Keratinocyte (primary cell): ENCODE measurements around the gene BMF. TPM values are rescaled to one million over a fixed set of nuclear protein-coding genes. Genes with fewer than 3 reads are reported as not detected.

ENCODE experiments used
- DNase-seq: peaks from one replicate; pipeline ENCODE4 v3.0.0-alpha.2; 2011; ENCODE audit warnings: low read depth, missing footprints, low spot score
- FAIRE-seq: peaks from 2 replicates; lab custom pipeline; 2011; peaks lifted over from hg19 to GRCh38; lab: Jason Lieb, UNC
- H2AFZ ChIP-seq: 2 replicates; pipeline ENCODE4 v1.6.0; 2012; ENCODE audit warnings: low read length, control low read depth, inconsistent platforms; ENCODE audit not compliant: control insufficient read depth
- H3K27ac ChIP-seq: 2 replicates; pipeline ENCODE4 v1.5.1; 2011; ENCODE audit warnings: low read length; ENCODE audit not compliant: control insufficient read depth, insufficient read depth
- H3K27me3 ChIP-seq: 3 replicates; pipeline ENCODE4 v1.6.0; 2011; ENCODE audit warnings: low read length; ENCODE audit not compliant: control insufficient read depth, insufficient read depth; ENCODE audit errors: extremely low read depth
- H3K36me3 ChIP-seq, 2 experiments: 2 replicates in 1 of 2; 3 replicates in 1 of 2; pipeline ENCODE4 v1.5.1; 2011; ENCODE audit warnings: low read length in 2 of 2, mild to moderate bottlenecking in 1 of 2; ENCODE audit not compliant: control insufficient read depth in 2 of 2, insufficient read depth in 2 of 2; ENCODE audit errors: extremely low read depth in 1 of 2
- H3K4me1 ChIP-seq: 3 replicates; pipeline ENCODE4 v1.5.1; 2011; ENCODE audit warnings: low read length; ENCODE audit not compliant: control insufficient read depth, insufficient read depth; ENCODE audit errors: extremely low read depth
- H3K4me2 ChIP-seq: 3 replicates; pipeline ENCODE4 v1.6.0; 2011; ENCODE audit warnings: low read depth, low read length; ENCODE audit not compliant: control insufficient read depth, insufficient read depth; ENCODE audit errors: extremely low read depth
- H3K4me3 ChIP-seq, 3 experiments: fragments of 200-600 bp in 1 of 3; sonication (generic) in 1 of 3; 2 replicates in 2 of 3; 3 replicates in 1 of 3; pipeline ENCODE4 v1.5.1; 2011 to 2016; ENCODE audit warnings: low read length in 3 of 3, mild to moderate bottlenecking in 3 of 3, control low read depth in 2 of 3, inconsistent platforms in 1 of 3, low read depth in 1 of 3, mixed read lengths in 1 of 3, mixed run types in 1 of 3, moderate library complexity in 1 of 3; ENCODE audit not compliant: control insufficient read depth in 2 of 3, insufficient read depth in 2 of 3; ENCODE audit errors: extremely low read depth in 1 of 3
- H3K79me2 ChIP-seq: 2 replicates; pipeline ENCODE4 v1.6.0; 2012; ENCODE audit warnings: low read length; ENCODE audit not compliant: control insufficient read depth, insufficient read depth
- H3K9ac ChIP-seq: 3 replicates; pipeline ENCODE4 v1.6.0; 2011; ENCODE audit warnings: low read length; ENCODE audit not compliant: control insufficient read depth, insufficient read depth; ENCODE audit errors: extremely low read depth
- H3K9me1 ChIP-seq: 3 replicates; pipeline ENCODE4 v1.6.0; 2011; ENCODE audit warnings: low read length; ENCODE audit not compliant: control insufficient read depth, insufficient read depth; ENCODE audit errors: extremely low read depth
- H3K9me3 ChIP-seq: 2 replicates; pipeline ENCODE4 v1.5.1; 2012; ENCODE audit warnings: low read depth, low read length; ENCODE audit not compliant: control insufficient read depth
- H4K20me1 ChIP-seq: 3 replicates; pipeline ENCODE4 v1.6.0; 2011; ENCODE audit warnings: low read length; ENCODE audit not compliant: control insufficient read depth, insufficient read depth; ENCODE audit errors: extremely low read depth
- EZH2 ChIP-seq: IDR thresholded peaks from one replicate; pipeline ENCODE4 v1.6.1; 2012; ENCODE audit warnings: inconsistent platforms, mild to moderate bottlenecking, low read length, moderate library complexity
- dilution Hi-C: fragments of 300-500 bp; cut with MboI; formaldehyde crosslinking; loops from one replicate; pipeline ENCODE4 v1.7.0; 2020; ENCODE audit warnings: low sequenced_read_pairs; ENCODE audit not compliant: extremely low pct_ligation_motif_present
- polyA plus RNA-seq, 5 experiments: library from polyadenylated mRNA; depleted of rRNA in 3 of 5; stranded (reverse) in 3 of 5; stranded (forward) in 1 of 5; unstranded in 1 of 5; fragments of >200 nt; gene quantifications; 1 replicate in 1 of 5; 2 replicates in 3 of 5; 3 replicates in 1 of 5; pipeline versions ENCODE4 v1.2.1 to v1.2.3, GENCODE V29; 2011 to 2012; ENCODE audit warnings: missing spikeins in 2 of 5, low read depth in 1 of 5, low replicate concordance in 1 of 5
- TF ChIP-seq, protein P1 (sequence below), 3 experiments: IDR thresholded peaks in 1 of 3; conservative IDR thresholded peaks in 1 of 3; optimal IDR thresholded peaks in 1 of 3; 2 replicates in 2 of 3; 3 replicates in 1 of 3; pipeline versions ENCODE3 to v1.5.1; 2011; ENCODE audit warnings: low read length in 3 of 3, mild to moderate bottlenecking in 3 of 3, moderate library complexity in 2 of 3, control low read depth in 1 of 3, inconsistent platforms in 1 of 3; ENCODE audit not compliant: insufficient read depth in 2 of 3; ENCODE audit errors: extremely low read depth in 1 of 3

Gene BMF
- polyA plus RNA-seq, 1 donor (not counting 4 experiments of a cell fraction or from before 2014, with no cell fraction given), result 0.13 TPM

- H3K9ac ChIP-seq, result no peak overlapping the region
- DNase-seq, result no peak
- dilution Hi-C loops, result no loop called here
- no peak overlapping the region for H3K4me3 ChIP-seq
- TF ChIP-seq EZH2, result no peak
- TF ChIP-seq, protein P1, sequence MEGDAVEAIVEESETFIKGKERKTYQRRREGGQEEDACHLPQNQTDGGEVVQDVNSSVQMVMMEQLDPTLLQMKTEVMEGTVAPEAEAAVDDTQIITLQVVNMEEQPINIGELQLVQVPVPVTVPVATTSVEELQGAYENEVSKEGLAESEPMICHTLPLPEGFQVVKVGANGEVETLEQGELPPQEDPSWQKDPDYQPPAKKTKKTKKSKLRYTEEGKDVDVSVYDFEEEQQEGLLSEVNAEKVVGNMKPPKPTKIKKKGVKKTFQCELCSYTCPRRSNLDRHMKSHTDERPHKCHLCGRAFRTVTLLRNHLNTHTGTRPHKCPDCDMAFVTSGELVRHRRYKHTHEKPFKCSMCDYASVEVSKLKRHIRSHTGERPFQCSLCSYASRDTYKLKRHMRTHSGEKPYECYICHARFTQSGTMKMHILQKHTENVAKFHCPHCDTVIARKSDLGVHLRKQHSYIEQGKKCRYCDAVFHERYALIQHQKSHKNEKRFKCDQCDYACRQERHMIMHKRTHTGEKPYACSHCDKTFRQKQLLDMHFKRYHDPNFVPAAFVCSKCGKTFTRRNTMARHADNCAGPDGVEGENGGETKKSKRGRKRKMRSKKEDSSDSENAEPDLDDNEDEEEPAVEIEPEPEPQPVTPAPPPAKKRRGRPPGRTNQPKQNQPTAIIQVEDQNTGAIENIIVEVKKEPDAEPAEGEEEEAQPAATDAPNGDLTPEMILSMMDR (optimal IDR thresholded peaks at IDR 0.05 in 1 of 3, IDR thresholded peaks at IDR 0.05 in 1 of 3, conservative IDR thresholded peaks at IDR 0.05 in 1 of 3; ENCODE audit: extremely low read depth in 1 of 3, insufficient read depth in 2 of 3, low read length in 3 of 3), result no peak
- no peak overlapping the region for H2AFZ ChIP-seq
- H3K27me3 ChIP-seq, result no peaks in the 10 kb centered on the region
- H3K4me1 ChIP-seq, result no peaks in the 10 kb centered on the region
- no peaks in the 10 kb centered on the region for H3K36me3 ChIP-seq
- no peaks in the 10 kb centered on the region for H3K9me3 ChIP-seq
- no peaks in the 10 kb centered on the region for H3K79me2 ChIP-seq
- no peaks in the 10 kb centered on the region for H3K9me1 ChIP-seq
- no peak overlapping the region for H3K4me2 ChIP-seq
- no peaks in the 10 kb centered on the region for H4K20me1 ChIP-seq
- no peak for FAIRE-seq
- no peak overlapping the region for H3K27ac ChIP-seq
These were observed 22.3 kb upstream of the BMF start for GRCh38 chr15:40130799-40131502.

GRCh38 chr15:40130118-40130517, 21.4 kb upstream of the BMF start:
- no peaks in the 10 kb centered on the region for H3K9me1 ChIP-seq
- H3K79me2 ChIP-seq, result no peaks in the 10 kb centered on the region
- dilution Hi-C loops, result no loop called here
- H3K27ac ChIP-seq, result no peak overlapping the region
- FAIRE-seq, result no peak
- no peak overlapping the region for H3K9ac ChIP-seq
- no peak for DNase-seq
- H2AFZ ChIP-seq, result no peak overlapping the region
- no peaks in the 10 kb centered on the region for H3K36me3 ChIP-seq
- H3K9me3 ChIP-seq, result no peaks in the 10 kb centered on the region
- H3K4me2 ChIP-seq, result no peak overlapping the region
- no peaks in the 10 kb centered on the region for H3K27me3 ChIP-seq
- no peak overlapping the region for H3K4me3 ChIP-seq
- H3K4me1 ChIP-seq, result peaks cover 4% of the 10 kb centered on the region
- no peaks in the 10 kb centered on the region for H4K20me1 ChIP-seq
- TF ChIP-seq EZH2, result no peak
- TF ChIP-seq, protein P1 (optimal IDR thresholded peaks at IDR 0.05 in 1 of 3, IDR thresholded peaks at IDR 0.05 in 1 of 3, conservative IDR thresholded peaks at IDR 0.05 in 1 of 3; ENCODE audit: extremely low read depth in 1 of 3, insufficient read depth in 2 of 3, low read length in 3 of 3), result no peak
